ENCODE data around the gene ADAMTS5. TPM values are rescaled to one million over a fixed set of nuclear protein-coding genes. Genes with fewer than 3 reads are reported as not detected.

The ADAMTS5 gene
- total and polyA plus RNA-seq, 2 of the 8 experiments (the other 6 are each of a cell fraction or from before 2014, with no cell fraction given) = 0.20 to 1.1 TPM

DNA sequence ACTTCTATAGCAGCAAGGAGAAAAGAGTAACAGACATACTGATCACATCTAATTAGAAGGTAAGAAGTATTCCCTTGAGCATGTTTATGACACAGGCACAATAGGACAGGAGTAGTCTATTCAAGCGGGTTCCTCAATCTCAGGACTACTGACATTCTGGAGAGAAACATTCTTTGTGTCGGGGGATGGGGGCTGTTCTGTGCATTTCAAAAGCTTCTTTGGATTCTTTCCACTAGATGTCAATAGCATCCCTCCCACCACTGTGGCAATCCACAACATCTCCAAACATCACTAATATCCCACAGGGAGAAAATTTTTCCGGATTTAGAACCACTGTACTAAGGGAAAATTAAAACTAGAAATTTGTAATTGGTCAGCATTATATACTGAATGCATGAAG is 56.9 kb downstream of the ADAMTS5 start (continued):
- TF ChIP-seq, protein P1, sequence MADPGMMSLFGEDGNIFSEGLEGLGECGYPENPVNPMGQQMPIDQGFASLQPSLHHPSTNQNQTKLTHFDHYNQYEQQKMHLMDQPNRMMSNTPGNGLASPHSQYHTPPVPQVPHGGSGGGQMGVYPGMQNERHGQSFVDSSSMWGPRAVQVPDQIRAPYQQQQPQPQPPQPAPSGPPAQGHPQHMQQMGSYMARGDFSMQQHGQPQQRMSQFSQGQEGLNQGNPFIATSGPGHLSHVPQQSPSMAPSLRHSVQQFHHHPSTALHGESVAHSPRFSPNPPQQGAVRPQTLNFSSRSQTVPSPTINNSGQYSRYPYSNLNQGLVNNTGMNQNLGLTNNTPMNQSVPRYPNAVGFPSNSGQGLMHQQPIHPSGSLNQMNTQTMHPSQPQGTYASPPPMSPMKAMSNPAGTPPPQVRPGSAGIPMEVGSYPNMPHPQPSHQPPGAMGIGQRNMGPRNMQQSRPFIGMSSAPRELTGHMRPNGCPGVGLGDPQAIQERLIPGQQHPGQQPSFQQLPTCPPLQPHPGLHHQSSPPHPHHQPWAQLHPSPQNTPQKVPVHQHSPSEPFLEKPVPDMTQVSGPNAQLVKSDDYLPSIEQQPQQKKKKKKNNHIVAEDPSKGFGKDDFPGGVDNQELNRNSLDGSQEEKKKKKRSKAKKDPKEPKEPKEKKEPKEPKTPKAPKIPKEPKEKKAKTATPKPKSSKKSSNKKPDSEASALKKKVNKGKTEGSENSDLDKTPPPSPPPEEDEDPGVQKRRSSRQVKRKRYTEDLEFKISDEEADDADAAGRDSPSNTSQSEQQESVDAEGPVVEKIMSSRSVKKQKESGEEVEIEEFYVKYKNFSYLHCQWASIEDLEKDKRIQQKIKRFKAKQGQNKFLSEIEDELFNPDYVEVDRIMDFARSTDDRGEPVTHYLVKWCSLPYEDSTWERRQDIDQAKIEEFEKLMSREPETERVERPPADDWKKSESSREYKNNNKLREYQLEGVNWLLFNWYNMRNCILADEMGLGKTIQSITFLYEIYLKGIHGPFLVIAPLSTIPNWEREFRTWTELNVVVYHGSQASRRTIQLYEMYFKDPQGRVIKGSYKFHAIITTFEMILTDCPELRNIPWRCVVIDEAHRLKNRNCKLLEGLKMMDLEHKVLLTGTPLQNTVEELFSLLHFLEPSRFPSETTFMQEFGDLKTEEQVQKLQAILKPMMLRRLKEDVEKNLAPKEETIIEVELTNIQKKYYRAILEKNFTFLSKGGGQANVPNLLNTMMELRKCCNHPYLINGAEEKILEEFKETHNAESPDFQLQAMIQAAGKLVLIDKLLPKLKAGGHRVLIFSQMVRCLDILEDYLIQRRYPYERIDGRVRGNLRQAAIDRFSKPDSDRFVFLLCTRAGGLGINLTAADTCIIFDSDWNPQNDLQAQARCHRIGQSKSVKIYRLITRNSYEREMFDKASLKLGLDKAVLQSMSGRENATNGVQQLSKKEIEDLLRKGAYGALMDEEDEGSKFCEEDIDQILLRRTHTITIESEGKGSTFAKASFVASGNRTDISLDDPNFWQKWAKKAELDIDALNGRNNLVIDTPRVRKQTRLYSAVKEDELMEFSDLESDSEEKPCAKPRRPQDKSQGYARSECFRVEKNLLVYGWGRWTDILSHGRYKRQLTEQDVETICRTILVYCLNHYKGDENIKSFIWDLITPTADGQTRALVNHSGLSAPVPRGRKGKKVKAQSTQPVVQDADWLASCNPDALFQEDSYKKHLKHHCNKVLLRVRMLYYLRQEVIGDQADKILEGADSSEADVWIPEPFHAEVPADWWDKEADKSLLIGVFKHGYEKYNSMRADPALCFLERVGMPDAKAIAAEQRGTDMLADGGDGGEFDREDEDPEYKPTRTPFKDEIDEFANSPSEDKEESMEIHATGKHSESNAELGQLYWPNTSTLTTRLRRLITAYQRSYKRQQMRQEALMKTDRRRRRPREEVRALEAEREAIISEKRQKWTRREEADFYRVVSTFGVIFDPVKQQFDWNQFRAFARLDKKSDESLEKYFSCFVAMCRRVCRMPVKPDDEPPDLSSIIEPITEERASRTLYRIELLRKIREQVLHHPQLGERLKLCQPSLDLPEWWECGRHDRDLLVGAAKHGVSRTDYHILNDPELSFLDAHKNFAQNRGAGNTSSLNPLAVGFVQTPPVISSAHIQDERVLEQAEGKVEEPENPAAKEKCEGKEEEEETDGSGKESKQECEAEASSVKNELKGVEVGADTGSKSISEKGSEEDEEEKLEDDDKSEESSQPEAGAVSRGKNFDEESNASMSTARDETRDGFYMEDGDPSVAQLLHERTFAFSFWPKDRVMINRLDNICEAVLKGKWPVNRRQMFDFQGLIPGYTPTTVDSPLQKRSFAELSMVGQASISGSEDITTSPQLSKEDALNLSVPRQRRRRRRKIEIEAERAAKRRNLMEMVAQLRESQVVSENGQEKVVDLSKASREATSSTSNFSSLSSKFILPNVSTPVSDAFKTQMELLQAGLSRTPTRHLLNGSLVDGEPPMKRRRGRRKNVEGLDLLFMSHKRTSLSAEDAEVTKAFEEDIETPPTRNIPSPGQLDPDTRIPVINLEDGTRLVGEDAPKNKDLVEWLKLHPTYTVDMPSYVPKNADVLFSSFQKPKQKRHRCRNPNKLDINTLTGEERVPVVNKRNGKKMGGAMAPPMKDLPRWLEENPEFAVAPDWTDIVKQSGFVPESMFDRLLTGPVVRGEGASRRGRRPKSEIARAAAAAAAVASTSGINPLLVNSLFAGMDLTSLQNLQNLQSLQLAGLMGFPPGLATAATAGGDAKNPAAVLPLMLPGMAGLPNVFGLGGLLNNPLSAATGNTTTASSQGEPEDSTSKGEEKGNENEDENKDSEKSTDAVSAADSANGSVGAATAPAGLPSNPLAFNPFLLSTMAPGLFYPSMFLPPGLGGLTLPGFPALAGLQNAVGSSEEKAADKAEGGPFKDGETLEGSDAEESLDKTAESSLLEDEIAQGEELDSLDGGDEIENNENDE (IDR thresholded peaks at IDR 0.05; ENCODE audit: insufficient replicate concordance, low read length) = peak; percentile 58
- TF ChIP-seq, protein P2, sequence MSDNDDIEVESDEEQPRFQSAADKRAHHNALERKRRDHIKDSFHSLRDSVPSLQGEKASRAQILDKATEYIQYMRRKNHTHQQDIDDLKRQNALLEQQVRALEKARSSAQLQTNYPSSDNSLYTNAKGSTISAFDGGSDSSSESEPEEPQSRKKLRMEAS (IDR thresholded peaks at IDR 0.05) = no peak
- no peak for TF ChIP-seq NANOG (IDR thresholded peaks at IDR 0.05; ENCODE audit: insufficient read depth, low read depth, low read length, poor library complexity, severe bottlenecking)
- TF ChIP-seq NRF1 (IDR thresholded peaks at IDR 0.05; ENCODE audit: low read depth, low read length) = no peak
- no peak for TF ChIP-seq POLR2A (IDR thresholded peaks at IDR 0.05; ENCODE audit: control extremely low read depth in 1 of 2, low read depth in 2 of 2, low read length in 2 of 2)
- no peak for TF ChIP-seq SRF (IDR thresholded peaks at IDR 0.05; ENCODE audit: low read depth, low read length)
- no peak for TF ChIP-seq CEBPB (IDR thresholded peaks at IDR 0.05; ENCODE audit: low read depth, low read length)
- TF ChIP-seq, protein P3, sequence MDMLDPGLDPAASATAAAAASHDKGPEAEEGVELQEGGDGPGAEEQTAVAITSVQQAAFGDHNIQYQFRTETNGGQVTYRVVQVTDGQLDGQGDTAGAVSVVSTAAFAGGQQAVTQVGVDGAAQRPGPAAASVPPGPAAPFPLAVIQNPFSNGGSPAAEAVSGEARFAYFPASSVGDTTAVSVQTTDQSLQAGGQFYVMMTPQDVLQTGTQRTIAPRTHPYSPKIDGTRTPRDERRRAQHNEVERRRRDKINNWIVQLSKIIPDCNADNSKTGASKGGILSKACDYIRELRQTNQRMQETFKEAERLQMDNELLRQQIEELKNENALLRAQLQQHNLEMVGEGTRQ (IDR thresholded peaks at IDR 0.05; ENCODE audit: low read length) = no peak
- TF ChIP-seq EZH2 (IDR thresholded peaks at IDR 0.05; ENCODE audit: low read depth, low read length, severe bottlenecking) = no peak
- peak; percentile 50; the same call in 1 of the 2 replicates for TF ChIP-seq POU5F1 (IDR thresholded peaks at IDR 0.05; ENCODE audit: low read depth, low read length)
- TF ChIP-seq KDM4A (IDR thresholded peaks at IDR 0.05; ENCODE audit: low read depth, low read length, severe bottlenecking) = no peak

Measured in H1 (cell line).